Measurements from ENCODE around the gene KLHL3.

- TF ChIP-seq CTCF (conservative IDR thresholded peaks at IDR 0.05) (peak; percentile 28; the same call in 1 of the 2 replicates), EZH2 (IDR thresholded peaks at IDR 0.05; ENCODE audit: low read depth) (no peak)
Observed at GRCh38 chr5:137580030-137580429, 155.9 kb downstream of the KLHL3 start.

Data from PC-9 (cell line).